Stimulated activated CD4-positive, alpha-beta T cell treated with anti-CD3 and anti-CD28 coated beads, Interleukin-15, amount 100 ng/mL, for 24 hours (primary cell): ENCODE results near the gene ESD.

Experiments used
- DNase-seq: peaks from one replicate; pipeline ENCODE4 v3.0.0-alpha.2; 2020

The ESD gene

DNA sequence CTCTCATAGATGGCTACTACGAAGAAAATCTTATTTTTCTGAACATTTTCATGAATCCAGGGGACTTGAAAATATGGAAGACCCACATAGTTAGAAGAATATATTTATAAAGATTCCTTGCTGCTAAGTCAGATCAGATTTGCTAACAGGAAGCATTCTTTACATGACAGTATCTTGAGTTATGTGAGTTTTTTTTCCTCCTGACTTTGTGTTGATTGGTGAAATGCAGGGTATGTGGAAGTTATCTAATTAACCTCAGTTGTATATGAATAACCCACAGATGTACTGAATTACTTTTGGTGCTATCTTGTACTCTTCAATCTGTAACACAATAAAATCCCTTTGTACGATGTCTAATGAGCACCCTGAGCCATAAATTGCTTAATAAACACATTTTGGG lies 53.8 kb downstream of the ESD start:
- DNase-seq, result no peak

DNA sequence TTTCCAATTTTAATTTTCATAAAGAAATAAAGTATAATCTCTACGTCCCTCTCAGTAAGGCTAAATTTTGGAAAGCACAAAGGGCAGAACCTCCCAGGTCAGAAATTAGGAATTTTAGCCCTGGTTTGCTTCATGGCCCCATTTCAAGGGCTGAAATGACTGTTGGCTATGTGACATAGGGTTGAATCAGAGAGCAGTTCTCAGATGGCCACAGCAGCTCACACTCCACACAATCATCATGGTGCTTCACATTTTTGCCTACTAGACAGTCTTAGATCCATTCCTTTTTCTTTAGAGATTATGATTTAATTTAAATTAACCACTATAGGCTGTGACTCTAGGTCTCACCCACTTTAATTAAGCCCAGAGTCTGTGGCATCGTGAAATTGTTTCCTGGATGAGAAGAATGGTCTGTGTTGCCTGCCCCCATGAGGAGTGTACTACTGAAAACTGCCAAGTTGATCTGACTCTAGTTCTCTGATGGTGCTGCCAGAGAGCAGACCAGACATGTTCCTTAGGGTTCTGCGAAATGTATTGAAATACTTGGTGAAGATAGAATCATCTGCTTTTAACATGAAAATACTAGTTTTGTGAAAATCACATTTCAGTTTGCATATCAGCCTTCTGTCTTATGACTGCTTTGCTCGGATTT lies 57.4 kb downstream of the ESD start:
- DNase-seq, result no peak

DNA sequence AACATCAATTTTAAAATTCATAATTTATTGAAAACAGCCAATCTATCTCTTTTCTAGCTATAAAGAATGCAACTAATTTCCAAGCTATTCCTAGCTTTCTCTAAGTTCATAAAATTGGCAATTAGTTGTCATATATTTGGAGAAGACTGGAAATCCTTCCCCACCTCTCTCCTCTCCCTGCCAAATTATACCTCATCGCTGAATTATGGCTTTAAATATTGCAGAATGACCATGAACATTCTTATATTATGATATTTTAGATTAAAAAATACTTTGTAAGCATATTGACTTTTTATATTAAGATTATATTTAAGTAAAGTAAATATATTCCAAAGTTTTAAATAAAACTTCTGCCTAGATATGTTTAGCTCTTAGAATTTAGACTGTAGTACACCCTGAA lies 58.2 kb downstream of the ESD start:
- no peak for DNase-seq

DNA sequence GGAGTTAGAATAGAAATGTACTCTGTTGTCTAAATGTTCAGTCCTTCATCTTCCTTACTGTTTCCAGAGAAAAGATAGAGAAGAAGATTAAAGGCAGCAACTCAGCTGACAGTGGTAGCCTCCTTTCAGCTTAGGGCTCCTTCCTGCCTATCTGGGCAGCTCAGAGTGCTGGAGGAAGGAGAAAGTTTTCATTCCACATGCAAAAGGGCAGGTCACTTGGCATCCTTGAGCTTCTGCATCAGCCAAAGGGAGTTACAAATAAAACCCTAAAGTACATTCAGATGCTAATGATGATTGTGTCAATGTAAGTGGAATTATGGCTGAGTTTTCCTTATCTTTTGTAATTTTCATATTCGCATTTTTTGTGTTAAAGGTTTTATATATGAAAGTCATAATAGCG lies 58.9 kb downstream of the ESD start:
- no peak for DNase-seq

DNA sequence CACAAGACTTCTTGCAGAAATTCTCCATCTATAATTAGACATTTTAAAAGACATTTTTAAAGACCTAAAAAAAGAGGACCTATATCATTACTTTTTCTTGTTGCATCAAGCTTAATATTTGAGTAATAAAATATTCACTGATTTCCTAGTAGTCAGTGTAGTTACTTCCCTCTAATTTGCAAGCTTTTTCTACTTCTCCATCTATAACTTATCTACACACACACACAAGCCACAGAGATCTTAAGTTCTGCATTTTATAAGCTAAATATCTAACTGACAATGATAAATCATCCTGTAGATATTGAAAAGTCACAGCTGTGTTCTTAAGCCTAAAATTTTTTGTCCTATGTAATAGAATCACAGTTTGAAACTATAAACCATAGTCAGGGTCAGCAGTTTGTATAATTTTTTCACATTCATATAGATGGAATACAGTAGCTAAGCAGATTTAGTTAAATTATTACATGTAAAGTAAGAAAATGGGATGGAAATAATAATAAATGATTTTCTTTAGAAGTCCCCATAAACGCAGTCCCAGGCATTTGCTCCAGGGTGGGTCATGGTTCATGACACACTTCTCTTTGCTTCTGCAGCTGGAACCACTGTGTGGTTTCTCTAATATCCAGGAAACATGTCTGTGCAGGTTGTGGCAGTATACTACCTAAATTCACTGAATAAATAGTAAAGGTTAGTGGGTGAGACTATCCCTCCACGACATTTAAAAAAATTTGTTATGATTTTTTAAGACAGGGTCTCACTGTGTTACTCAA lies 60.2 kb downstream of the ESD start:
- DNase-seq, result no peak

DNA sequence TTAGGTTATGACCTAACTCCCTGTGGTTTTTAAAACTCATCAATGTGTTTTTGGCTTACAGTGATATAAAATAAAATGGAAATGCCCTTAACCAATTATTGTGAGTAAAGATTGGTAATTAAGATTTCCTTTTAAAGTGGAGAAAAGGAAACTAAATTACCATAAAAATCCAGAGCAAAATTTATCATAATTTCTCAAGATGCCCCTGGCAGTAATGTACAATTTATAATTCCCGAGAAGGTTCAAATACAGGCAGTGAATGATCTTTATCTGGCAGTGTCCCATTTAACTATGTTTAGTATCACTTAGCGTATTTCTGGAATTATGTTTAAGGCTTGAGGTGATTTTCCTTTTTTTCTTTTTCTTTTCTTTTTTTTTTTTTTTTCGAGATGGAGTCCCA lies 61.5 kb downstream of the ESD start:
- DNase-seq, result no peak

DNA sequence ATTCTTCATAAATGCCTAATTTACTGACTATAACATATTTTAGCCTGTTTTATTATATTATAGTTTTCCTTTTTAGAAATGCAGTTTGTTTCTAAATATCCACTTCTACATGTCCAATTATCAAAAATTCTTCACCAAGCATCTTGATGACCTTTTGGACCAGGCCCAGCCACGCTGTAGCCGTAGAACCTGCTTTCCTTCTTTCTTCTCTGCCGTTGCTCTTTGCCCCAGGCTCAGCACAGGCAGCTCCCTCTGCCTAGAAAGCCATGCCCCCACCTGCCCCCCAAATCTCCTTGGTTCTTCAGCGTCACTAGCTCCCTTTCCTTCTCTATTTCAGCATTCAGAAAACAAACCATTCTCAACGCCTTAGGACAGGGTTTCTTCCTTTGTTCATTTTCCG lies 65.4 kb downstream of the ESD start:
- DNase-seq, result no peak

DNA sequence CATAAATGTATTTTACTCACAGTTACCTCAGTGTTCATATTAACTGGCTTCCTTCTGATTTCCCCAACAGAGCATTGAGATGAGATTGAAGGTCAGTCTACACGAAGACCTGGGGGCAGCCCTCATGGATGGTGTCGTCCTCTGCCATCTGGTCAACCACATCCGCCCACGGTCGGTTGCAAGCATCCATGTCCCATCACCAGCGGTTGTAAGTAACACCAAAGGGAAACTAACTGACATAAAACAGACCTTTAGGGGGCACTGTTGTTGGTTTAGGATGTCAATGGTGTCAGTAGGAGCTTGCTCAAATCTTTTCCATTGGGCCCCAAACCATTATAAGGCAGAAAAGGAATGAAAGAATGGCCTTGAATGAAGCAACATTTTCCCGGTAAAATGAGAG lies 68.2 kb downstream of the ESD start:
- DNase-seq, result peak; percentile 23

DNA sequence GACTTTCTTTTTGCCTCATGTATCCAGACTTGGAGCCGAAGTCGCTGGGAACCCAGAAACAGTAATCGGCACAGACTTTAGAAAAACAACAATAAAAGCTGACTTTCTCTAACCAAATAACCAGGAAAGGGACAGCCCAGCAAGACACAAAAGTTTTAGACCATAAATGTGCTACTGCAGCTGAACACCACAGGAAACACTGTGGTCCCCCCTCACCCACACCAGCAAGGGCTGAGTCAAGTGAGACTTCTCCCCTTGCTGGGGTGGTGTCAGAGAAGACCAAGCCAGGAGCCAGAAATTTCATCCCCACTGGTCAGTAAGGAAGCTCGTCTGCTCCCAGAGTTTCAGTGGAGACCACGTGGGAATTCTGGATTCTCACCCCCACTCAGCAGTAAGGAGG lies 70.6 kb downstream of the ESD start:
- no peak for DNase-seq
